Hematopoietic multipotent progenitor cell treated with erythropoietin and hydrocortisone succinate and interleukin-3 and kit ligand, for 6 days (in vitro differentiated cells): ENCODE data around the gene PLCB3.

Experiments used
- DNase-seq: peaks from one replicate; pipeline ENCODE4 v3.0.0-alpha.2; 2015

PLCB3 gene

DNA sequence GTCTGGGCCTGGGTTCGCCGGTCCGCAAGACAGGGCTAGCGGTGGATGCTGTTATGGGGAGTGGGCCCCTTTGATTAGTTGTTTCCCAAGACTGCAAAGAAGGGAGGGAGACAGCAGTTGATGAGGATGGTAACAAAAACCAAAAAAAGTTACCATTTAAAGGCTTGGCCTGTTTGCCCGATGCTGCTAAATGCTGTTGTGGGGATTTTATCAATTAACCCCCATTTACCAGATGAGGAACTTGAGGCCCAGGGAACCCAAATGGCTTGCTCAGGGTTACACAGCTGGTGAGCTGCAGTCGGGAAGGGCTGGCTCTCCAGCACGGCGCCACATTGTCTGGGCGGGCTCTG lies 28.7 kb upstream of the PLCB3 start:
- DNase-seq: no peak

GRCh38 chr11:64223001-64223651 lies 28.2 kb upstream of the PLCB3 start:
- no peak for DNase-seq

DNA sequence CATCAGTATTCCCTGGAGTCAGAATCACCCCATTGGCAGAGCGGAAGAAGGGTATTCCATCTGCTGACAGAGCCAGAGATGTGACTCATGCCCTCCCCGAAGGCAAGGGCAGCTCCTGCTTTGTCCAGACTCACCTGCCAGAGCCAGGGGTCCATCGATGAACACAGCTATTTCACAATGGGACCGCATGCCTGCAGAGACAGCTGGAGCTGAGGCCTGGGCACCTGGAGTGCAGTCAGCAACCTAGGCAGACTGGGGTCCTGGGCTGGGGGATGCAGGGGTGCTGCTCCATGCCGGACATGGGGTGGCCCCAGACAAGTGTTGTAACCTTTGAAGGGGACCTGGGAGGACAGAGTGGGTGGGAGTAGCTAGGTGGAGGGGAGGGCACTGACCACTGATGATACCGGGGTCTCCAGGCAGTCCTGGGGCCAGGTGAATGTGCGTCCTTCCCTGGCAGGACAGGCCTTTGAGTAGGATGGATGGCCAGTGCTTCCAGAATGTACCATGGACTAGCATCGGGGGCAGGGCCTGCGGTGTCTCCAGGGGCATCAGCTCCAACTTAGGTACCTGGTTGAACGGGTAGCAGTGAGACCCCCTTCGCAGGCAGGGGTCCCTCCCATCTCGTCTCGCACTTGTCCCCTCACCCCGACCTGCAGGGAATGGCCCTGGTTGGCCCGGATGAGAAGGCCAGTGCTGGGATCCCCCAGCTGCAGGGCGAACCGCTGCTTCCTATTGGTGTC lies 27.0 kb upstream of the PLCB3 start:
- no peak for DNase-seq

- no peak for DNase-seq
Observed at GRCh38 chr11:64224891-64225607, 26.3 kb upstream of the PLCB3 start.

- peak; percentile 94 for DNase-seq
Observed at GRCh38 chr11:64225608-64226506, 25.5 kb upstream of the PLCB3 start, which contains the start of the genes NUDT22 and TRPT1. TSS of gene NUDT22 (plus strand) at chr11:64226274. CDS start at chr11:64226653, 379 bp downstream. TSS of gene TRPT1 (minus strand) at chr11:64226186. CDS start at chr11:64225860, 326 bp downstream.

- DNase-seq: peak; percentile 88
Observed at GRCh38 chr11:64226507-64227051, 24.8 kb upstream of the PLCB3 start.

GRCh38 chr11:64227405-64227956 lies 23.8 kb upstream of the PLCB3 start:
- no peak for DNase-seq

DNA sequence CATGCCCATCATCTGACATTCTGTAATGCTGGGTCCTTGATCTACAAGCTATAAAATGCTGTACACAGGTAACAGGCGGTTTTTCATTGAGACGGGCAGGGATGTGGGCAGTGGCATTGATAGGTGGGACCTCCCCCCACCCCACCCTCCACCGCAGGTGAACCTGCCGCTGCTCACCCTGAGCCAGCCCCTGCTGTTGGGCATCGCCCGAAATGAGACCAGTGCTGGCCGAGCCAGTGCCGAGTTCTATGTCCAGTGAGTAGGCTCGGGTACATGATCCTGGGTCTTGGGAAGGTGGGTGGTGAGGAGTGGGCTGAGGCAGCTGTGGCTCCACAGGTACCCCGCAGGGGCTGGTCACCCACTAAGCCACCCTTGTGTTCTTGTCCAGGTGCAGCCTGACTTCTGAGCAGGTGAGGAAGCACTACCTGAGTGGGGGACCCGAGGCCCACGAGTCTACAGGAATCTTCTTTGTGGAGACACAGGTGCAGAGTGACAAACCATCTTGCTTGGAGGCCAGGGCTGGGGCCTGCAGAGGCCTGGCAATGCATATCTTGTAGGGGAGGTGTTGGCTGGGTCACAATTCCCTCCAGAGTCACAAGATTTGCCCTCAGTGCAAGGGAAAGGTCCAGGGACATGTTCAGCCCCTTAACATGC lies 22.1 kb upstream of the PLCB3 start:
- no peak for DNase-seq

- DNase-seq: peak; percentile 9
Observed at GRCh38 chr11:64229744-64230170, 21.6 kb upstream of the PLCB3 start.

- peak; percentile 99 for DNase-seq
Observed at GRCh38 chr11:64230171-64230984, 21.0 kb upstream of the PLCB3 start, which contains the start of gene DNAJC4. TSS of gene DNAJC4 (plus strand) at chr11:64230548. CDS start at chr11:64230855, 307 bp downstream.

DNA sequence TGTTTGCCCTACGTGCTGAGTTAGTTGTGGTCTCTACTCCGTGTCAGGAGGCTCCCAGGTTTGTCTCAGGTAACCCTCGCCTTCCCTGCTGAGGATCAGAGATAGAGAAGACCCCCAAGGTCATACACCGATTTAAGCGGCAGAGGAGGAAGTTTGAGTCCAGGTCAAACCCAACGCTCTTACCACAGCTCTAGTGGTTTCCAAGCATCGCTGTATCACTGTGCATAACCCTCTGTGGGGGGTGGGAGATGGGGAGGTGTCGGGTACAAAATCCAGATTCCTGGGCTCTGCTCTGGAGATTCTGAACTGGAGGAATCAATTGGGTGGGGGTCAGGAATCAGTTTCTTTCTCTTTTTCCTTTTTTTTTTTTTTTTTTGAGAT lies 20.4 kb upstream of the PLCB3 start:
- peak; percentile 58 for DNase-seq

DNA sequence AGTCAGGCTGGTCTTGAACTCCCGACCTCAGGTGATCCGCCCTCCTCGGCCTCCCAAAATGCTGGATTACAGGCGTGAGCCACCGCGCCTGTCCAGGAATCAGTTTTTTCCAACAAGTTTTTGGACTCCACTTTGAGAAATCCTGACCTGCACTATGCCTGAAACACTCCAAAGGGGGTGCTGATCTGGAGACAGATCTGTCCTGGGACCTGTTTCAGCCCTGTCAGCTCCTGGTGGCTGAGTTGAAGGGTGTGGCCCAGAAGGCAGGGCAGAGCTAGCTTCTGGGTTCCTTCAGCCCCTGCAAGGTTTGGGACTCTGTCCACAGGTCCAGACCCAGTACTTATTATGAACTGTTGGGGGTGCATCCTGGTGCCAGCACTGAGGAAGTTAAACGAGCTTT lies 19.8 kb upstream of the PLCB3 start:
- DNase-seq: peak; percentile 62

- no peak for DNase-seq
Observed at GRCh38 chr11:64232182-64232966, 19.0 kb upstream of the PLCB3 start.

DNA sequence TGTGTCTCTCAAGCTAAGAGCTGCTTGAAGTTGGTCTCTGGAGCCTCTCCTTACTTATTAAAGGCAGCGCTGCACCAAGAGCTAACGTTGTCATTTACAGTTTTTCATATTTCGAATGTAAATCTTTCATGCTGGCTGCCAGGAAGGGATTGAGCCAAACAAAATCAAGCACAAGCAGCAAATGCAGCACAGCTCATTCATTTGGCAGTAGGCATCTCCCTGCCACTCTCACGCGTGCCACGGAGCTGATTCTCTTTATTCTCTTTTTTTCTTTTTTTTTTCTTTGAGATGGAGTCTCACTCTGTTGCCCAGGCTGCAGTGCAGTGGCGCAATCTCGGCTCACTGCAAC lies 18.4 kb upstream of the PLCB3 start:
- no peak for DNase-seq

DNA sequence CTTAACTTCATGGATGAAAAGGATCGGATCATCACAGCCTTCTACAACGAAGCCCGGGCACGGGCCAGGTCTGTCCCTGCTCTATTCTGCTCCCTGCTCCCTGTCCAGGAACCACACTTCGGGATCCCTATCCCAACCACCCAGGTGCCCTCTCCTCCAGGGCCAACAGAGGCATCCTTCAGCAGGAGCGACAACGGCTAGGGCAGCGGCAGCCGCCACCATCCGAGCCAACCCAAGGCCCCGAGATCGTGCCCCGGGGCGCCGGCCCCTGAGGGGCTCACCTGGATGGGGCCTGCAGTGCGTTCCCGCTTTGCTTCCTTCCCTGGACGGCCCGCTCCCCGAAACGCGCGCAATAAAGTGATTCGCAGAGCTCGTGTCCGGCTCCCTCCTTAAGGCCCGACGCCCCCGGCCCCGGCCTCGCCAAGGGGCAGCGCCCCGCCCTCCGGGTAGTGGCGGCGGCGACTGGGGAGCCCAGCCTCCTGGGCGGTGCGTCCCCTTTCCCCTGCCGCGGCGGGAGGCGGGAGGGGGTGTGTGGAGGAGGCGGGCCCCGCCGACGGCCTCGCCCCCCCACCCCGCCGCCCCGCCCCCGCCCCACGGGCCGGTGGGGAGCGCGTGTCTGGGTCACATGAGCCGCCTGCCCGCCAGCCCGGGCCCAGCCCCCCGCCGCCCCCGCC lies 17.3 kb upstream of the PLCB3 start, which contains the start of gene VEGFB:
Gene VEGFB (plus strand): TSS at position 672 of the 674 bp plus-strand sequence. CDS start 250 bp downstream, outside the sequence.
- DNase-seq: peak; percentile 72

GRCh38 chr11:64234647-64235379 lies 16.5 kb upstream of the PLCB3 start:
- DNase-seq: peak; percentile 79

GRCh38 chr11:64235437-64236161 lies 15.7 kb upstream of the PLCB3 start:
- DNase-seq: no peak
